HCT116 (cell line): ENCODE data around the gene TBC1D30. TPM values are rescaled to one million over a fixed set of nuclear protein-coding genes. Genes with fewer than 3 reads are reported as not detected.

Source experiments
- ATAC-seq: fragments of 200-7000 bp; cut with Tn5 transposase; 2 replicates; pipeline ENCODE4 v1.9.1; 2020; ENCODE audit warnings: mild to moderate bottlenecking, moderate library complexity
- BruUV-seq: library from RNA; stranded (reverse); fragments of 400-500 nt; replicated peaks from 2 replicates; lab custom pipeline; 2021; lab: Mats Ljungman, UMichigan
- CTCF ChIA-PET: fragments of 300-600 bp; sonication (Branson Sonifier 250); formaldehyde crosslinking; loops from one replicate; lab custom pipeline; 2021; ENCODE audit warnings: antibody characterized with exemption; lab: Charles Lee
- POLR2A ChIA-PET: fragments of 300-600, 350-600 bp; sonication (Branson Sonifier 250); formaldehyde crosslinking; loops from one replicate; lab custom pipeline; 2021; ENCODE audit warnings: antibody characterized with exemption; lab: Charles Lee
- RAD21 ChIA-PET, 2 experiments: fragments of 300-600 bp; sonication (Branson Sonifier 250); formaldehyde crosslinking; loops; one replicate each; lab custom pipeline; 2023; ENCODE audit warnings: low total read pairs in 2 of 2; ENCODE audit not compliant: uncharacterized antibody in 2 of 2, unreplicated experiment in 2 of 2, low non-redundant PET in 1 of 2; lab: Charles Lee
- DNase-seq: peaks from one replicate; pipeline ENCODE4 v3.0.0-alpha.2; 2010; ENCODE audit warnings: low read depth, low spot score
- H2AFZ ChIP-seq: fragments of 200-600 bp; shearing (Covaris generic), sonication (generic); 2 replicates; pipeline ENCODE4 v1.6.1; 2017; ENCODE audit warnings: low read depth, mixed run types, mixed read lengths, antibody characterized with exemption, low read length; ENCODE audit not compliant: poor library complexity, severe bottlenecking
- H3K27ac ChIP-seq: 2 replicates; pipeline ENCODE4 v1.5.1; 2012; ENCODE audit warnings: low read depth, low read length
- H3K27me3 ChIP-seq: fragments of 200-600 bp; sonication (generic); 2 replicates; pipeline ENCODE4 v1.6.1; 2016; ENCODE audit warnings: mixed run types, low read length, mixed read lengths; ENCODE audit not compliant: insufficient read depth
- H3K36me3 ChIP-seq, 2 experiments: fragments of 200-500 bp in 1 of 2; fragments of 200-600 bp in 1 of 2; sonication (Bioruptor generic) in 1 of 2; sonication (generic) in 1 of 2; 2 replicates each; pipeline versions ENCODE4 v1.5.1 to v1.6.1; 2014 to 2016; ENCODE audit warnings: low read length in 2 of 2, inconsistent platforms in 1 of 2, mixed read lengths in 1 of 2, mixed run types in 1 of 2; ENCODE audit not compliant: insufficient read depth in 2 of 2, control insufficient read depth in 1 of 2
- H3K4me1 ChIP-seq, 2 experiments: fragments of 200-600 bp in 1 of 2; sonication (generic) in 1 of 2; 2 replicates each; pipeline versions ENCODE4 v1.5.1 to v1.6.1; 2012 to 2017; ENCODE audit warnings: low read length in 2 of 2, inconsistent platforms in 1 of 2, mild to moderate bottlenecking in 1 of 2, mixed read lengths in 1 of 2, mixed run types in 1 of 2, moderate library complexity in 1 of 2; ENCODE audit not compliant: insufficient read depth in 2 of 2, control insufficient read depth in 1 of 2
- H3K4me2 ChIP-seq: fragments of 200-600 bp; sonication (generic); 2 replicates; pipeline ENCODE4 v1.6.1; 2017; ENCODE audit warnings: mixed run types, low read length, mixed read lengths
- H3K4me3 ChIP-seq, 2 experiments: fragments of 200-600 bp in 1 of 2; sonication (generic) in 1 of 2; replicated peaks in 1 of 2; 2 replicates each; pipeline ENCODE4 v1.5.1; 2011 to 2016; ENCODE audit warnings: low read length in 2 of 2, control low read depth in 1 of 2, low read depth in 1 of 2, mild to moderate bottlenecking in 1 of 2, mixed read lengths in 1 of 2, mixed run types in 1 of 2
- H3K79me2 ChIP-seq: fragments of 200-600 bp; sonication (generic); 2 replicates; pipeline ENCODE4 v1.6.1; 2017; ENCODE audit warnings: mild to moderate bottlenecking, mixed run types, low read length, moderate library complexity, mixed read lengths; ENCODE audit not compliant: insufficient read depth
- H3K9ac ChIP-seq: fragments of 200-600 bp; sonication (generic); 2 replicates; pipeline ENCODE4 v1.6.1; 2016; ENCODE audit warnings: low read length, mixed read lengths
- H3K9me2 ChIP-seq: fragments of 200-600 bp; sonication (generic), shearing (Covaris generic); 2 replicates; pipeline ENCODE4 v1.6.1; 2017; ENCODE audit warnings: mixed run types, mild to moderate bottlenecking, moderate library complexity; ENCODE audit not compliant: insufficient read depth
- H3K9me3 ChIP-seq, 2 experiments: fragments of 200-500 bp in 1 of 2; fragments of 200-600 bp in 1 of 2; sonication (Bioruptor generic) in 1 of 2; sonication (generic) in 1 of 2; 2 replicates each; pipeline ENCODE4 v1.6.1; 2014 to 2017; ENCODE audit warnings: low read length in 2 of 2, mixed read lengths in 2 of 2, inconsistent platforms in 1 of 2, low read depth in 1 of 2, mild to moderate bottlenecking in 1 of 2, mixed run types in 1 of 2, moderate library complexity in 1 of 2; ENCODE audit not compliant: control insufficient read depth in 1 of 2, insufficient read depth in 1 of 2
- H4K20me1 ChIP-seq: fragments of 200-600 bp; sonication (generic), shearing (Covaris generic); 2 replicates; pipeline ENCODE4 v1.6.1; 2017; ENCODE audit warnings: mixed run types, mild to moderate bottlenecking, moderate library complexity; ENCODE audit not compliant: insufficient read depth
- ATF3 ChIP-seq: IDR thresholded peaks from 2 replicates; pipeline ENCODE4 v1.6.1; 2012
- CTCF ChIP-seq, 3 experiments: fragments of 200-600 bp in 1 of 3; sonication (generic) in 1 of 3; IDR thresholded peaks in 2 of 3; conservative IDR thresholded peaks in 1 of 3; 2 replicates each; pipeline ENCODE4 v1.5.1; 2012 to 2017; ENCODE audit warnings: low read depth in 2 of 3, low read length in 2 of 3, antibody characterized with exemption in 1 of 3, borderline replicate concordance in 1 of 3, control low read depth in 1 of 3, mild to moderate bottlenecking in 1 of 3, mixed read lengths in 1 of 3, mixed run types in 1 of 3, moderate library complexity in 1 of 3; ENCODE audit not compliant: insufficient read depth in 1 of 3
- EGR1 ChIP-seq: IDR thresholded peaks from 2 replicates; pipeline ENCODE4 v1.6.1; 2012; ENCODE audit warnings: low read depth
- ELF1 ChIP-seq: IDR thresholded peaks from 2 replicates; pipeline ENCODE4 v1.6.1; 2012; ENCODE audit warnings: low read depth, borderline replicate concordance
- EZH2 ChIP-seq: fragments of 200-600 bp; sonication (generic); IDR thresholded peaks from 2 replicates; pipeline ENCODE4 v1.6.1; 2017; ENCODE audit warnings: antibody characterized with exemption, mixed run types
- EZH2phosphoT487 ChIP-seq: fragments of 200-600 bp; IDR thresholded peaks from 2 replicates; pipeline ENCODE4 v1.6.1; 2018; ENCODE audit warnings: antibody characterized with exemption, borderline replicate concordance
- JUND ChIP-seq: IDR thresholded peaks from 2 replicates; pipeline ENCODE4 v1.6.1; 2012
- POLR2A ChIP-seq: IDR thresholded peaks from 2 replicates; pipeline ENCODE4 v1.7.0; 2011; ENCODE audit warnings: borderline replicate concordance; ENCODE audit not compliant: insufficient read depth, insufficient read length; ENCODE audit errors: extremely low read depth
- POLR2AphosphoS5 ChIP-seq: IDR thresholded peaks from 2 replicates; pipeline ENCODE4 v1.6.1; 2011; ENCODE audit warnings: mild to moderate bottlenecking, low read depth, low read length, moderate library complexity
- RAD21 ChIP-seq: IDR thresholded peaks from 2 replicates; pipeline ENCODE4 v1.6.1; 2012; ENCODE audit warnings: low read depth, mild to moderate bottlenecking
- SIN3A ChIP-seq: IDR thresholded peaks from 2 replicates; pipeline ENCODE4 v1.6.1; 2012; ENCODE audit warnings: low read depth
- SP1 ChIP-seq: IDR thresholded peaks from 2 replicates; pipeline ENCODE4 v1.6.1; 2012; ENCODE audit warnings: low read depth
- SRF ChIP-seq: IDR thresholded peaks from 2 replicates; pipeline ENCODE4 v1.6.1; 2012; ENCODE audit warnings: low read depth
- ZBTB33 ChIP-seq: IDR thresholded peaks from 2 replicates; pipeline ENCODE4 v1.6.1; 2011; ENCODE audit warnings: mild to moderate bottlenecking, low read length, moderate library complexity; ENCODE audit not compliant: insufficient replicate concordance; ENCODE audit errors: extremely low read depth
- intact Hi-C: fragments of 100-400 bp; cut with micrococcal nuclease; formaldehyde crosslinking; loops from 2 replicates; pipeline ENCODE4 v1.10.0; 2022
- total RNA-seq: library from RNA; stranded (reverse); gene quantifications from one replicate; pipeline ENCODE4 v1.2.1, GENCODE V29; 2021; ENCODE audit not compliant: unreplicated experiment
- TF ChIP-seq, protein P1 (sequence below): IDR thresholded peaks from 2 replicates; pipeline ENCODE4 v1.6.1; 2012; ENCODE audit warnings: low read depth

Gene TBC1D30
- total RNA-seq, 1 experiment from 2014 or later, result 24.1 TPM

DNA sequence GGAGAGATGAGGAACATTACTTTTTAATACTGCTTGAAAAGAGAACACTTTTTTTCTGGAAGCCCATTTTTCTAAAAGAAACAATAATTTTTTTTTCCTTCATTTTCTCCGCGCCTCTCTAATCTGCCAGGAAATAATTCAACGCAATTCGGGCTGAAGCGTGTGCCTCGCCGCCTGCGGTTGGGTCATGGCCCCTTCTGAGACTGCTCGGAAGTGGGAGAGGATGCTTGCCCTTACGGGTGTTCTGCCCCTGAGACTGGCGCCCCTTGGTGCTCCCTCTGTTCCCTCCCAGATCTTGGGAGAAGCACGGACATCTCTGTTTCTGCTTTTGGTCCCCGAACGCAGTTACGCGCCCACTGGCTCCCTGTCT lies 332 bp upstream of the TBC1D30 start:
- ATAC-seq (no peak), DNase-seq (no peak)
- Histone ChIP-seq H3K9me3 (no peaks in the 10 kb centered on the region), H3K4me3 (no peak overlapping the region), H2AFZ (no peak overlapping the region), H3K4me2 (no peak overlapping the region), H3K27ac (no peak overlapping the region), H3K4me1 (no peaks in the 10 kb centered on the region), H3K9ac (no peak overlapping the region), H3K79me2 (peaks cover 3% of the 10 kb centered on the region; the same call in 1 of the 2 replicates), H3K27me3 (no peaks in the 10 kb centered on the region), H4K20me1 (0 out of 2 replicates have a peak, but pooled peaks cover 3% of the 10 kb centered on the region), H3K36me3 (no peaks in the 10 kb centered on the region), H3K9me2 (no peaks in the 10 kb centered on the region)
- intact Hi-C loops, result no loop called here
- ChIA-PET POLR2A (no interaction called here), RAD21 (no interaction called here), CTCF (no interaction called here)
- BruUV-seq, result no TSS peak
- TF ChIP-seq SP1 (no peak), SIN3A (no peak), POLR2AphosphoS5 (no peak), ATF3 (no peak), EZH2 (no peak), ZBTB33 (no peak), JUND (no peak), RAD21 (no peak), ELF1 (no peak), POLR2A (no peak), EZH2phosphoT487 (no peak), EGR1 (no peak), SRF (no peak), CTCF (IDR thresholded peaks at IDR 0.05 in 2 of 3, conservative IDR thresholded peaks at IDR 0.05 in 1 of 3; ENCODE audit: borderline replicate concordance in 1 of 3, insufficient read depth in 1 of 3, low read depth in 2 of 3, low read length in 2 of 3) (no peak)
- TF ChIP-seq, protein P1, sequence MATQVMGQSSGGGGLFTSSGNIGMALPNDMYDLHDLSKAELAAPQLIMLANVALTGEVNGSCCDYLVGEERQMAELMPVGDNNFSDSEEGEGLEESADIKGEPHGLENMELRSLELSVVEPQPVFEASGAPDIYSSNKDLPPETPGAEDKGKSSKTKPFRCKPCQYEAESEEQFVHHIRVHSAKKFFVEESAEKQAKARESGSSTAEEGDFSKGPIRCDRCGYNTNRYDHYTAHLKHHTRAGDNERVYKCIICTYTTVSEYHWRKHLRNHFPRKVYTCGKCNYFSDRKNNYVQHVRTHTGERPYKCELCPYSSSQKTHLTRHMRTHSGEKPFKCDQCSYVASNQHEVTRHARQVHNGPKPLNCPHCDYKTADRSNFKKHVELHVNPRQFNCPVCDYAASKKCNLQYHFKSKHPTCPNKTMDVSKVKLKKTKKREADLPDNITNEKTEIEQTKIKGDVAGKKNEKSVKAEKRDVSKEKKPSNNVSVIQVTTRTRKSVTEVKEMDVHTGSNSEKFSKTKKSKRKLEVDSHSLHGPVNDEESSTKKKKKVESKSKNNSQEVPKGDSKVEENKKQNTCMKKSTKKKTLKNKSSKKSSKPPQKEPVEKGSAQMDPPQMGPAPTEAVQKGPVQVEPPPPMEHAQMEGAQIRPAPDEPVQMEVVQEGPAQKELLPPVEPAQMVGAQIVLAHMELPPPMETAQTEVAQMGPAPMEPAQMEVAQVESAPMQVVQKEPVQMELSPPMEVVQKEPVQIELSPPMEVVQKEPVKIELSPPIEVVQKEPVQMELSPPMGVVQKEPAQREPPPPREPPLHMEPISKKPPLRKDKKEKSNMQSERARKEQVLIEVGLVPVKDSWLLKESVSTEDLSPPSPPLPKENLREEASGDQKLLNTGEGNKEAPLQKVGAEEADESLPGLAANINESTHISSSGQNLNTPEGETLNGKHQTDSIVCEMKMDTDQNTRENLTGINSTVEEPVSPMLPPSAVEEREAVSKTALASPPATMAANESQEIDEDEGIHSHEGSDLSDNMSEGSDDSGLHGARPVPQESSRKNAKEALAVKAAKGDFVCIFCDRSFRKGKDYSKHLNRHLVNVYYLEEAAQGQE, result no peak
